ENCODE measurements around the gene CCDC167. TPM values are rescaled to one million over a fixed set of nuclear protein-coding genes. Genes with fewer than 3 reads are reported as not detected.

The CCDC167 gene
- total RNA-seq, 2 experiments from 2014 or later: 81.4 to 138 TPM

- POLR2A ChIA-PET: interaction anchor here (1.7 kb wide), 1 partner anchor 10 kb away, joined by 5 read pairs; no protein-coding TSS in a partner anchor
- Histone ChIP-seq H3K4me3 (ENCODE audit: low read depth, low read length, poor library complexity, severe bottlenecking) (no peak overlapping the region), H2AFZ (ENCODE audit: low read length) (no peak overlapping the region), H3K4me2 (ENCODE audit: low read length) (no peak overlapping the region), H3K9me3 (ENCODE audit: low read length) (no peaks in the 10 kb centered on the region), H3K4me1 (ENCODE audit: insufficient read depth, low read length, poor library complexity, severe bottlenecking) (no peaks in the 10 kb centered on the region), H3K27ac (ENCODE audit: low read depth, low read length, poor library complexity, severe bottlenecking) (no peak overlapping the region), H3K36me3 (ENCODE audit: insufficient read depth, low read length) (no peaks in the 10 kb centered on the region), H3K79me2 (ENCODE audit: insufficient read depth, low read depth, low read length) (no peaks in the 10 kb centered on the region), H3K9me2 (ENCODE audit: insufficient read depth, low read length) (no peaks in the 10 kb centered on the region), H4K20me1 (ENCODE audit: insufficient read depth, low read length) (no peaks in the 10 kb centered on the region)
- TF ChIP-seq EZH2phosphoT487 (IDR thresholded peaks at IDR 0.05; ENCODE audit: borderline replicate concordance, low read depth, low read length) (no peak), CTCF (conservative IDR thresholded peaks at IDR 0.05; ENCODE audit: low read length) (no peak)
- no peak for DNase-seq (ENCODE audit: low spot score)
- BruUV-seq (replicated peaks): no TSS peak
- CTCF ChIA-PET (ENCODE audit: unreplicated experiment): no interaction called here
- intact Hi-C loops (cut with micrococcal nuclease; ENCODE audit: unreplicated experiment): no loop called here
Observed at GRCh38 chr6:37522836-37523235, 23.1 kb upstream of the CCDC167 start.

- H3K79me2 ChIP-seq (ENCODE audit: insufficient read depth, low read depth, low read length): no peaks in the 10 kb centered on the region
- no peaks in the 10 kb centered on the region for H3K9me3 ChIP-seq (ENCODE audit: low read length)
- H2AFZ ChIP-seq (ENCODE audit: low read length): no peak overlapping the region
- TF ChIP-seq CTCF (conservative IDR thresholded peaks at IDR 0.05; ENCODE audit: low read length) (no peak), EZH2phosphoT487 (IDR thresholded peaks at IDR 0.05; ENCODE audit: borderline replicate concordance, low read depth, low read length) (no peak)
- H4K20me1 ChIP-seq (ENCODE audit: insufficient read depth, low read length): no peaks in the 10 kb centered on the region
- H3K4me1 ChIP-seq (ENCODE audit: insufficient read depth, low read length, poor library complexity, severe bottlenecking): peaks cover 1% of the 10 kb centered on the region
- no peaks in the 10 kb centered on the region for H3K9me2 ChIP-seq (ENCODE audit: insufficient read depth, low read length)
- CTCF ChIA-PET (ENCODE audit: unreplicated experiment): no interaction called here
- H3K4me3 ChIP-seq (ENCODE audit: low read depth, low read length, poor library complexity, severe bottlenecking): no peak overlapping the region
- BruUV-seq (replicated peaks): no TSS peak
- no peak overlapping the region for H3K27ac ChIP-seq (ENCODE audit: low read depth, low read length, poor library complexity, severe bottlenecking)
- H3K36me3 ChIP-seq (ENCODE audit: insufficient read depth, low read length): no peaks in the 10 kb centered on the region
- intact Hi-C loops (cut with micrococcal nuclease; ENCODE audit: unreplicated experiment): no loop called here
- DNase-seq (ENCODE audit: low spot score): no peak
- no peak overlapping the region for H3K4me2 ChIP-seq (ENCODE audit: low read length)
- POLR2A ChIA-PET: no interaction called here
Observed at GRCh38 chr6:37521674-37522073, 22.0 kb upstream of the CCDC167 start.

GRCh38 chr6:37520926-37521325 is 21.2 kb upstream of the CCDC167 start:
- Histone ChIP-seq H3K4me3 (ENCODE audit: low read depth, low read length, poor library complexity, severe bottlenecking) (no peak overlapping the region), H3K9me3 (ENCODE audit: low read length) (no peaks in the 10 kb centered on the region), H3K4me1 (ENCODE audit: insufficient read depth, low read length, poor library complexity, severe bottlenecking) (peaks cover 9% of the 10 kb centered on the region), H3K9me2 (ENCODE audit: insufficient read depth, low read length) (no peaks in the 10 kb centered on the region), H3K36me3 (ENCODE audit: insufficient read depth, low read length) (no peaks in the 10 kb centered on the region), H4K20me1 (ENCODE audit: insufficient read depth, low read length) (no peaks in the 10 kb centered on the region), H3K79me2 (ENCODE audit: insufficient read depth, low read depth, low read length) (no peaks in the 10 kb centered on the region), H2AFZ (ENCODE audit: low read length) (no peak overlapping the region), H3K4me2 (ENCODE audit: low read length) (no peak overlapping the region), H3K27ac (ENCODE audit: low read depth, low read length, poor library complexity, severe bottlenecking) (no peak overlapping the region)
- DNase-seq (ENCODE audit: low spot score): no peak
- TF ChIP-seq EZH2phosphoT487 (IDR thresholded peaks at IDR 0.05; ENCODE audit: borderline replicate concordance, low read depth, low read length) (no peak), CTCF (conservative IDR thresholded peaks at IDR 0.05; ENCODE audit: low read length) (no peak)
- ChIA-PET POLR2A (no interaction called here), CTCF (ENCODE audit: unreplicated experiment) (no interaction called here)
- BruUV-seq (replicated peaks): no TSS peak
- intact Hi-C loops (cut with micrococcal nuclease; ENCODE audit: unreplicated experiment): no loop called here

Measured in OCI-LY7 (cell line).